ENCODE measurements around the gene VPS16.
A peak's percentile ranks its signal among the peaks of the same experiment; 100 is the strongest.

The VPS16 gene

DNA sequence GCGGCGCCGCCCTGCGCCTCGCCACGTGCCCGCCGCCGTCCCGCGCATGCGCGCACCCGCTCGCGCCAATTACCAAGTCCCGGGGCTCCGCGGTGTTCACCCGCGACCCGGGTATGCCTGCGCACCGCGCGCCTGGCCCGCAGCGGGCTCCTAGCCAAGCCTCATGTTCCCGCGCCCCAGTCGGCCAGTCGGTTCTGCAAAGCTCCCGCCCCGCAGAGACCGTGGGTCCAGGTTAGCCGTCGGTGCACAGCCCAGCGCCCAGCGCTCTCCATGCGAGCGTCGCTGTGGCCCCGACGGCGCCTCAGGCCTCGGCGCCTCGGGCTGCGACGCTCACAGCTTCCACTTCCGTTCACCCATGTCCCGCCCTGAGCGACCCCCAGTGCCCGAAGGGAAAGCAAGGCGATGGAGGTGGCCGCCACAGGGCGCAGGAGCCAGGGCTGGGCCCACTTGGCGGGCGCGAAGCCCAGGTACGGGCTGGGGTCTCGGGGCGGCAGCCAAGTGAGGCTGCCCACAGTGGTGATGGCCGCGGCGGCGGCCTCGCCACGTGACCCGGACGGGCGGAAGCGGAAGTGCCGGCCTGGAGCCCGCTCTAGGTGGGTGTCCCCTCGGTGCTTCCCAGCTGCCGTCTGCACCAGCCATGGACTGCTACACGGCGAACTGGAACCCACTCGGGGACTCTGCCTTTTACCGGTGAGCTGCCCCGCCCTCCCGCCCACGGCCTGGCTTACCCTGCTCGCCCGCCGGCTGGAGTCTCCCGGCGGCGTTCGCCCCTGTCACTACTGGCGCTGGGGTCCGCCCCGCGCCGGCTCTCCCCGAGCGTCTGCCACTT lies at the start of gene VPS16, which contains the start of gene PCED1A:
Gene VPS16 (plus strand): TSS at position 608 of the 829 bp plus-strand sequence. CDS start 30 bp downstream, at position 638.
Gene PCED1A (minus strand): TSS at position 518 of the 829 bp plus-strand sequence. CDS start 743 bp downstream, outside the sequence.
- Histone ChIP-seq H3K4me3 (peak within 1 kb of the TSS; percentile 52 to 94 (median 88)), H3K27ac (peak within 1 kb of the TSS; percentile 60 to 98 (median 92))

DNA sequence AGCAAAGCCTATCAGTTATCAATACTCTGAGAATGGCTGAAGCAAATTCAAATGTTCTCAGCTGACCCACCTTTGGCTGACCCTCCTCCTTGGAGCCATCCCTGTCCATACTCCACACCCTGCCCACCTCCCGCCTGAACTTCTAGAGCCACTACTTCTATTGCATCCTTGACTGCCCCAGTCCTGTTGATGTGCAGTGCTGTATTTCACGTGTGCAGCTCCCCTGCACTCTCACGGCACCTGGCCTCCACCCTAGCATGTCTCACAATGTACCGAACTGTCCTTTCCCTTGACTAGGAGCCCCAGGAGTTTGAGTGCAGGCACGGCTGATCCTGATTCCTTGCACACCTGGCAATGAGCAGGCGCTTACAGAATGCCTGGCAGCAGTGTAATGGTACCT lies 47.1 kb upstream of the VPS16 start:
- H3K4me3 ChIP-seq: no peak overlapping the region
- no peak overlapping the region for H3K27ac ChIP-seq

DNA sequence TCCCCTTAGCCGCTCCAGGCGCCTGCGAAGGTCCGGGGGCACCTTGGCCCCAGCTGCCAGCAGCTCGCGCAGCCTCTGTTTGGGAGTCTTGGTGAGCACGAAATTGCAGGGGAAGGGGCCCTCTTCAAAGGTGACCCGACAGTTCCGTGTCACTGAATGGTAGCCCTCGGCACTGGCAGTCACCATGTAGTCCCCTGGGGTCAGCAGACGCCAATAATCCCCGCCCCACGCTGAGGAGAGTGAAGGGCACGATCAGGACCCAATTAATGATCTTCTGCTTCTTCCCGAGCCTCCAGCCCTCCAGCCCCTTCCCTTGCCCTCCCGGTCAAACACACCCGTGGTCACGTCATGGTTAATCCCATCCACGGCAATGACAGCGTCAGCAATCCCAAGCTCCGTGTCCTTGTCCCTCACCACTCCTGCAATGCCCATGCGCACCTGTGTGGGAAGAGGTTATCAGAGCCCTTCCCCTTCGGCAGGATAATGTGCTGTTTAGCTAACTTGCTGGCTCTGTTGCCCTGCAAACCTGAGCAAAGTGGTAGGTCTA lies 46.3 kb upstream of the VPS16 start:
- Histone ChIP-seq H3K4me3 (no peak overlapping the region), H3K27ac (no peak overlapping the region)

DNA sequence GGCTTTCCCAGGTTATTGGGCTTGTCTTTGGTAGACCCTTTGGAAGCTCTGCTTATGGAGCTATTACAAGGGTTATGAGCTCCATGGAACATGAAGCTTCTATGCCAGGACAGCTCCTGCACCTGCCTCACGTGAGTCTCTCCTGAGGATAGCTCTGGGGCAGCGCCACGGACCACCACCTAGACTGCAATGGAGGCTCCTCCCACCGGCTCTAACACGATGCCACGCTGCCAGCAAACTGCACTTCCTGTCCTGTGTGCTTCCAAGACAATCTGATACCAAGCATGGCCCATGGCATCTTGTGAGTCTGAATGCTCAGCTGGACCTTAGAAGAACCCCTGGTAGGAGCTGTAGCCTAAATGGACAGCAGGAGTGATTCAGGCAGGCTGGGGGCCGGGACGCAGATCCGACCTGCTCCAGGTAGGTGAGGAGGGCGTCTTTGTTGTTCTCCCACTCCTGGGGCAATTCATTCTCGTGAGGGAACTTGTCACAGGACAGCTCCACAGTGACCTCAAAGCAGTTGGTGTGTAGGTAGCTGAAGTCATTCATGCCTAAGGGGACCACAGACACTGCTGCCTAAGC lies 45.6 kb upstream of the VPS16 start:
- no peak overlapping the region for H3K27ac ChIP-seq
- no peak overlapping the region for H3K4me3 ChIP-seq

DNA sequence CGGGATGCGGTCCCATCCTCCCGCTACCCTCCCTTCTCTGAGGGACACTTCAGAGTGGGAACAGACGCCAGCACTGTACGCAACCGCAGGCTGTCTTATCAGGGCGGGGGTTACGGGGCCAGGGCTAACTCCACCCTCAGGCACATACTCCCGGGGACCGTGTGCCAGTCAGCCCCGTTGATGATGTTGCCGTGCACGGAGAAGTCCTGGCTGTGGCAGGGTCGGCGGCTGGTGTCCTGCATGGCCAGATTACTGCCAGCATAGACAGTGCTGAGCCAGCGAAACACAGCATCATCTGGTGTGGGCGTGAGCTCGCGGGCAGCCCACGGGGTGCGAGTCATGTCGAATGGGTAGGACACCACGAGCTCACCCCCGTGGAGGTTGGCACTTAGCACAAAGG lies 45.1 kb upstream of the VPS16 start:
- Histone ChIP-seq H3K4me3 (no peak overlapping the region), H3K27ac (no peak overlapping the region)

DNA sequence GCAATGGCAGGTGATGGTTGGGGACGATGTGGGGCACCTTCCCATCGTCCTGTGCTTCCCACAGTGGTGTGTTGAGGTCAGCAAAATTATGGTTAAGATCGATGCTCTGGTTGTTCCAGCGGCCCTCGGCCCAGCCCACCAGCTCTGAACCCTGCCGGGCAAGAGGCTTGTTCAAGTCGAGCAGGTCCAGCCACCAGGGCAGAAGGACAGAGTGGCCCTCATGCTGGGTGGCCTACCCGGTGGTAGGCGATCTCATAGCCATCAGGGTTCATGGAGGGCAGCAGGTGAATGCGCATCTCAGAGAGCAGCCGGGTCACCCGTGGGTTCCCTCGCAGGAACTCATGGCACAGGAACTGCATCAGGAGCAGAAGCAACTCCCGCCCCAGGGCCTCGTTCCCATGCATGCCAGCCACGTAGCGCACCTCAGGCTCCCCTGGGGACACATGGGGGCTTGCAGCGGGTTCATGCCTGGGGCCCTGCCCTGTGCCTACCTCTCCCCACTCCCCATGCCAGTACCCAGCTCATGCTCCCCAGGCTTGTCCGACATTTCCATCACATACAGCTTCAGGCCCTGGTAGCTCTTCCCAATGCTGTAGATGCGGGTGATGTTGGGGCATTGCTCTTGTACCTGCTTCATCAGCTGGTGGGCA lies 44.4 kb upstream of the VPS16 start:
- Histone ChIP-seq H3K27ac (no peak overlapping the region), H3K4me3 (no peak overlapping the region)

DNA sequence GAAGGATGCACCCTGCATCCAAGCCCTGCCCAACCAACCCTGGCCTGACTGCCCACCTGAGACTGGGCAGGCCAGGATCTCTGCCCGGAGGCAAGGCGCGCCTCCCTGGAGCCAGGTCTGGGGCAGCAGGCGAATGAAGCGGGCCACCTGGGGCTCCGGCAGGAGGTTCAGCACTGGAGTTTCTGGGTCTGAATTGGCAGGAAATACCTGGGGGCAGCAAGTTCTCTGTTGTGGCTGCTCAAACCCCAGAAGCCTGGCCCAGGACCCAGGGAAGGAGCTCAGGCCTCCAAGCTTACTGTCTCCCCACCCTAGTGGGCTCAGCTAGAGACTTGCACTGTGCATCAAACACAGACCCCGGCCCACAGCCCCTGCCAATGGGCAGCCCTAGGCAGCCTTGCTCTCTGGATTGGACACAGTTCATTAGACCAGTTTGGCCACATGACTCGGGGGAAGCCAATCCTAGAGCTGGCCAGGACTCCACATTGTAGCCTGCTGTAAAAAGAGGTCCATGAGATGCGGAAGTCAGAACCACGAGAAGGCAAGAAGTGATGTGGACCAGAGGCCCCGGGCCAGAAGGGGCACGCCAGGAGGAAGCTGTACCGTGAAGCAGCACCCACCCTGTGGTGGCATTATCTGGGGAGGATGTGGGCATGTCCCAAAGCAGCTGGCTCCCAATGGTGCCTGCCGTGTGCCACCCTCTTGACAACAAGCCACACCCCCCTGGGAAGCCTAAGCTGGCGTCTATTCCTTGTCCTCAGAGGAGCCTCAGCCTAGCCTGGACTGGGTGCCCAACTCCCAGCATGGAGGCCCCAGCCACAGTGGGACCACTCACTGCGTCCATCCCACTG lies 43.2 kb upstream of the VPS16 start:
- Histone ChIP-seq H3K27ac (no peak overlapping the region), H3K4me3 (no peak overlapping the region)

DNA sequence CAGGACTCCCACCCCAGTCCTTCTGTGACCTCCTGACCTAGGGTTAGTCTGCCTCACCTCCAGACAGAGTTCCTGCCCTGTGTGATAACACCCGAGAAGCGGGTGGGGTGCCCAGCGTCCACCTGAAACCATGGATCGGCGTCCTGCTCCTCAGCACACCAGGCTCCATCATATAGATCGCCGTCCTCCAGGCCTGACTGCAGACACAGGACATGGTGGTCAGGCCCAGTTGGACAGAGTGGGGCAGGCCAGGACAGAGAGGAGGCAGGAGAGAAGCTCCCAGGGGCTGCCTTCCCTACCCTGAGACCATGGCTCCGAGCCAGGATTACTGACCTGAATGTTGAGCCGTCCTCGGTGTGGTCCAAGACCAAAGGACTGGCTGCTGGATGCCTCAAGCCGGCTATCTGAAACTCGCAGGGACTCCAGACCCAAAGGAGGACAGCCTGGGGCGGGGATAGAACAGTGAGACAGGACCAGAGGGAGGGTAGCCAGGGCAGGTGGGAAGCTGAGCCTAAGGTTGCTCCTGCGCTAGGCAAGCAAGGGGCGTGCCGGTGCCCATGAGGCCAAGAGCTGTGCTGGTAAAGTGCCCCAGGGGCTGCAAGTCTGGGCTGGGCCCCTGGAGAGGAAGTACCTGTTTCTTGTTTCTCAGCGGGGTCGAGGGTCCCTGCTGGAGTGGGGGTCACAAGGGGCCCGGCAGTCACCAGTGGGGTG lies 42.3 kb upstream of the VPS16 start:
- Histone ChIP-seq H3K4me3 (no peak overlapping the region), H3K27ac (no peak overlapping the region)

DNA sequence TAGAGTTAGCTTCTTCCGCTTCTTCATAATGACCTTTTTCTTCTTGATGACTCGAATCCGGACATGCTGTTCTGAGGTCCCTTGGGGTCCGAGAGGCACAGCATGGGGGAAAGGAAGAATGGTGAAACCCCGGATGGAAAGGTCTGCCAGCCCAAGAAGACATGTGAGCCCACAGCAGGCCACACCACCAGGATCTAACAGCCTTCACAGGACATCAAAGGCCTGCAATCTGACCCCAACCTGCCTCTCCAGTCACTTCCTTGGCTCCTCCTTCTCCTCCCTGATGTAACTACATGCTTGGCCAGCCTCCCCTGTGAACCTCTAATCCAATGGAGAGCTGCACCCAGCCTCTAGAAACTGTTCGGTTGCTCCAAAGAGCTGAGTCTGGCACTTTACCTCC lies 41.7 kb upstream of the VPS16 start:
- Histone ChIP-seq H3K4me3 (no peak overlapping the region), H3K27ac (peak overlapping the region in 1 of 21 experiments; percentile 50)

DNA sequence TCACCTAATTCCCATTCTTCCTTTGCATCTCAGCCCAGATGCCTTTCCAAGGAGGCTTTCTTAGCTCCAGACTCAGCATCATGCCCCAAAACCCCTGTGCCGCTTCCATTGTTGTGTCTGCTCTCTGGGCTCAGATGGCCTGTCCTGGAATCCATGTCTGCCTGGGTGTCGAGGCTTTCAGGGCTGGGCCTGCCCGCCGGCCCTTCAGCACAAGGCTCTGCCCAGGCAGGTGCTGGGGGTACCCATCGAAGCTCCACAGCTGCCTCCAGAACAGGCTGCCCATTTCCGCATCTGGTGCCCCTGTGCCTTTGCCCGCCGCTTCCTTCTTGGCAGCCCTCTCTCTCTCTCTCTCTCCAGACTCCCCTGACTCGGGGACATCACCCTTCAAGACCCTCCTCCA lies 41.3 kb upstream of the VPS16 start:
- peak overlapping the region in 3 of 21 experiments; percentile 0 to 50 (median 41) for H3K27ac ChIP-seq
- peak overlapping the region in 5 of 7 experiments; percentile 30 to 43 (median 38) for H3K4me3 ChIP-seq

DNA sequence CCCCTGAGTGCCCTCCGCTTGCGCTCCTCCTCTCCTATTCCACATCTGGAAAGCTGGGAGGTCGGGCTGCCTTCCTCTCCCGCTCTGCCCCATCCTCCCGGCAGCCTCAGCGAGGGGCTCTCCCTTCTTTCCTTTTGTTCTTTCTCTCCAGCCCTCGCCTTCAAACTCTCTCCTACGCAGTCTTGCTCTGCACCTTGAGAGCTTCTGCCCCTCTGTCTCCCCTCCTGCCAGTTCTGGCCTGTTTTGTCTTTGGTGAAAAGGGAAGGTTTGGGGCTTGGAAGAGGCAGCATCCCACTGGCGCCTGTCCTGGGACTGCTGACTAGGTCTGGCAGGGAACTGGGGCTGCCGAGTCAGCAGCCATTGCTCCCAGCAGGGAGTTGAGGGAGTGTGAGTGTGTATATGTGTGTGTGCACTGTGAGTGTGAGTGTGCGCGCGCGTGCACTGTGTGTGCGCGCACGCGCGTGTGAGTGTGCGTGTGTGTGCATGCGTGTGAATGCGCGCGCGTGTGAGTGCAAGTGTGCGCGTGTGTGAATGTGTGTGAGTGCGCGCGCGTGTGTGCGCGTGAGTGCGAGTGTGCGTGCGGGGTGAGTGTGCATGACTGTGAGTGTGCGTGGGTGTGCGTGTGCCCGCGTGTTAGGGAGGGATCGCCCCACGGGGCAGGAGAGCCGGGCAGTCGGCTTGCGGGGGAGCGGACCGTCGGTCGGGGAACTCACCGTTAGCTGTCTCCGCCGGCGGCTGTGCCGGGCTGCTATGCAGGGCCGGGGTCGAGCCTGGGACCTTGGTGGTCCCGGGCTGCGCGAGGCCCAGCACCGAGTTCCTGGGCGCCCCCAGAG lies 40.6 kb upstream of the VPS16 start:
- peak overlapping the region in 11 of 21 experiments; percentile 0 to 67 (median 48) for H3K27ac ChIP-seq
- peak overlapping the region; percentile 17 to 43 (median 38) for H3K4me3 ChIP-seq

DNA sequence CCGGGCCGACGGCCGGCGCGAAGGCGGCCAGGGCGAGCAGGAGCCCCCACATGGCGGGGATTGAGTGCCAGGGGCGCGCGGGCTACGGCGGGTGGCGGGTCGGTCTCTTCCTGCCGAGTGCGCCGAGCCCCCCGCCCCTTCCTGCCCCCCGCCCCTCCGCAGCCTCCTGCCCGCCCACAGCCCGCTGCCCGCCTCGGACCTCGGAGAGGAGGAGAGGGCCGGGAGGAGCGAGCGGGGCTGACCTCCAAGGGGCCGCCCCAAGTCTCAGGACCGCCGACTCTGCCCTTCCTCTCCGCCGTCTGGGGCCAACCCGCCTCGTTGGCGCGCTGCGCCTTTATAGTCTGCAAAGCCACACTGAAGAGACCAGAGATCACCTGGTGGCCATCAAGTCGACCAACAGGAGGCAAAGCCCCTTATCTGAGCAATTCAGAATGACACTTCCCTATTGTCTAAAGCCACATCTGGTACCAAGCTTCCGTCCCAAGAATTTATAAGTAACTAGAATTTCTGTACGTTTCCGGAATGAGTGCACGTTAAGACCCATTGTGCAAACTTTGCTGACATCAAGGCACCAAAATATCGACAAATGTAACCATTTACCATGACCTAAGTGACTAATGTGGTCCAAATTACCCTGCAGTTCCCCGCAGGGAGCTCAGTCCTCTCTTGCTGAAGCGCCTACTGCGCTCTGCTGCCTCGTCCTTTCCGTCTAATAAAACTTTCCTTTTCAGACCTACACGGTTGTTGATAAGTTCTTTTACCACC lies 39.8 kb upstream of the VPS16 start, which contains the start of gene CPXM1:
Gene CPXM1 (minus strand): TSS at position 107 of the 765 bp plus-strand sequence. CDS start 55 bp downstream, at position 52.
- H3K27ac ChIP-seq: peak within 1 kb of the TSS in 11 of 21 experiments; percentile 0 to 67 (median 48)
- H3K4me3 ChIP-seq: peak within 1 kb of the TSS; percentile 17 to 43 (median 38)

DNA sequence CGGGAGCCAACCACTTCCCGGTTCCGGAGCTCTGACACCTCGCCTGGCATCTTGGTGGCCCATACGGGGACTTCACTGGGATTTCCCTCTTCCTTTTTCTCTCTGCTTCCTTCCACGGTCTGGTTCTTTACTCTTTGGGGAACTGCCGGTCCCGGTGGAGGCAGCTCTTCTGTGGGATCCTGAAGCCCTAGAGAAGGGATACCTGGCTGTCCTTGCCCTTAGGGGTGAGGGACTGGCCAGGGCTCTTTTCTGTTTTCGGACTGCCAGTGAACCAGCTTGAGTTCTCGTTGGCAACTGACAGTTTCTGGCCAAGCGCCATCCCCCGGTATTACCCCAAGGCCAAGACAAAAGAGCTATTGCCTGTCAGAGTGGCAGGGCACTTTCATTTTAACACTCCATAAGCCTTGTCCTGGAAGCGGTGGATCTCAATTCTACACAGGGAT lies 39.2 kb upstream of the VPS16 start:
- Histone ChIP-seq H3K4me3 (peak overlapping the region in 2 of 7 experiments; percentile 17 to 30), H3K27ac (peak overlapping the region in 3 of 21 experiments; percentile 14 to 67 (median 29))

DNA sequence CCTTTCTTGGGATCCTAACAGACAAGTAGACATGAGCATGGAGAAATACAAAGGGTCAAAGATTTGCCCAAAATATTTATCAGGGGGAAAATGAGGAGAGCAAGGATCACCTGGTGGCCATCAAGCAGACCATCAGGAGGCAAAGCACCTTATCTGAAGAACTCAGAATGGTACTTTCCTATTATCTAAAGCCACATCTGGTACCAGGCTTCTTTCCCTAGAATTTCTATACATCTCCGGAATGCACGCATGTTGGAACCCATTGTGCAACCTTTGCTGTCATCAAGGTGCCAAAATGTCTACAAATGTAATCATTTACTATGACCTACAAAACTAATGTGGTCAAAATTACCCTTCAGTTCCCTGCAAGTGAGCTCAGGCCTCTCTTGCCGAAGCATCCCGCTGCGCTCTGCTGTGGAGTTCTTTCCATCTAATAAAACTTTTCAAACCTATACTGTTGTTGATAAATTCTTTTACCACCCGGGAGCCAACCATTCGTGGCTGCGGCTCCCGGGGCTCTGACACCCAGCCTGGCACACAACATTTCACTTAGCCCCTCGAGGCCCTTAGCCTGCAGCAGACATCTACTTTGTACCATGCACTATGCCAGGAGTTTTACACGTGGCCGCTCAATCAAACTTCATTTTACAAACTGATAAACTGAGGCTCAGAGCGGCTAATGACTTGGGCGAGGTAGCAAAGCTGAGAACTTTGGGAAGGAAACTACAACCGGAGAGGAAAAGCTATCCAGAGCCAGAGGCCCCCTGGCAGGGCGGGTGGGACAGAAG lies 36.3 kb upstream of the VPS16 start:
- no peak overlapping the region for H3K4me3 ChIP-seq
- H3K27ac ChIP-seq: peak overlapping the region in 1 of 21 experiments; percentile 33

DNA sequence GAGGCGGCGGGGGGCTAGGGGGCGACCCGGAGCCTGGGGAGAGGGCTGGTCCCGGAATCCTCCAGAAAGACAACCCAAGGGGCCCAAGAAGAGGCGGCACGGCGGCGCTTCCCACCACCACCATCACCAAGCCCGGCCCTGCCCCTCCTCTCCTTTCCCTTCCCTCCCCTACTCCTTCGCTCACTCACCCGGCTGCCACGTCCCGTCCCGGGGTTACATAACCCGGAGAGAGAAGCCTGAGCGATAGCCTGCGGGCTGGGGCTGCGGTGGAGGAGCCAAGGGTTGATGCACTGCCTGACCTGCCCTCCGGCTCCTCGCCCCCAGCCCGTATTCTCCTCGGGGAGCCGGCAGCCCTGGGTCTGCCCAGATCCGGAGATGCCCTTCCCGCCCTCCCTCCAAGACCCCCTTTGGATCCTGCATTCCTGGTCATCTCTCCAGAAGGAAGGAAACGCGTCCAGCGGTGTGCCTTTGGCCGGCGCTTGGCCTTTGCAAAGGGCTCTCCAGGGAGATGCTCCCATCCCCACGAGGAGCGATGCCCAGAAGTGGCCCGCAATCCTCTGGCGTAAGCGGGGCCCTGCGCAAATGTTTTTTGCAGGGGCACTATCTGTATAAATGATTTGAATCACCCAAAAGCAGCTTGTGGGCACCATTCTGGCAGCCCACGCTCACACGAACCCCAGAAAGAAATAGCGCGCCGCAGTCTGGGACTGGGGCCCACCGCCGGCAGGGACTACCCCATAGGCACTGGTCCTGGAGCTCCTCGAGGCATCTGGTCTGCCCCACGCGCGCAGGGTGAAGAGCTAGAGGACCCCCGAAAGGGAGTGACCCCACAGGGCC lies 35.5 kb upstream of the VPS16 start:
- Histone ChIP-seq H3K27ac (peak overlapping the region in 3 of 21 experiments; percentile 6 to 33 (median 19)), H3K4me3 (no peak overlapping the region)
